ENCODE measurements around the gene RNF17.

Gene RNF17

DNA sequence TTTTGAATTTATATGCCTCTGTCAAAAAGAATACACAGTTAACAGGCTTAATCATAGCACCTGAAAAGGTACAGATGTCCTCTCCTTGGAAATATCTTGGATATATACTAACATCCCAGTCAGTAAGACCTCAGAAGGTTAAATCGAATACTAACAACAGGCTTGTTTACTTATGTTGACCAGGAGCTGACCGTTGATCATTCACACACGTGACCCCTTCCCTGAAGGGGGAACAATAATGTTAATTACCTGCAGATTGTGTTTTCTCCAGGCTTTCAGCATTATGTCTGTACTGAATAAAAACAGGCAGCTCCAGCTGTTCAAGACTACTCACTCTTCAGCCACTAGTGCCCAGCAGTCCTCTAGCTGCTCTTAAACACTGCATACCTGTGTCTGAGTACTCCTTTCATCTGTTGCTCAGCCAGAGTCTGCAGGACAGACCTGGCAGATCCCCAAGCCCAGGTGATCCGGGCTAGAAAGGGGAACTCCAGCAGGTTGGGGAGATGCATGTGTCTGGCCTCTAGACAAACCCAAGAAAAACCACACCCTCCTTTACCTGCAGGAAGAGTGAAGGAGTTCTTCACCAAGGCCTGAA lies 163.9 kb downstream of the RNF17 start:
- TF ChIP-seq, protein P1, sequence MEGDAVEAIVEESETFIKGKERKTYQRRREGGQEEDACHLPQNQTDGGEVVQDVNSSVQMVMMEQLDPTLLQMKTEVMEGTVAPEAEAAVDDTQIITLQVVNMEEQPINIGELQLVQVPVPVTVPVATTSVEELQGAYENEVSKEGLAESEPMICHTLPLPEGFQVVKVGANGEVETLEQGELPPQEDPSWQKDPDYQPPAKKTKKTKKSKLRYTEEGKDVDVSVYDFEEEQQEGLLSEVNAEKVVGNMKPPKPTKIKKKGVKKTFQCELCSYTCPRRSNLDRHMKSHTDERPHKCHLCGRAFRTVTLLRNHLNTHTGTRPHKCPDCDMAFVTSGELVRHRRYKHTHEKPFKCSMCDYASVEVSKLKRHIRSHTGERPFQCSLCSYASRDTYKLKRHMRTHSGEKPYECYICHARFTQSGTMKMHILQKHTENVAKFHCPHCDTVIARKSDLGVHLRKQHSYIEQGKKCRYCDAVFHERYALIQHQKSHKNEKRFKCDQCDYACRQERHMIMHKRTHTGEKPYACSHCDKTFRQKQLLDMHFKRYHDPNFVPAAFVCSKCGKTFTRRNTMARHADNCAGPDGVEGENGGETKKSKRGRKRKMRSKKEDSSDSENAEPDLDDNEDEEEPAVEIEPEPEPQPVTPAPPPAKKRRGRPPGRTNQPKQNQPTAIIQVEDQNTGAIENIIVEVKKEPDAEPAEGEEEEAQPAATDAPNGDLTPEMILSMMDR (IDR thresholded peaks at IDR 0.05; ENCODE audit: borderline replicate concordance, insufficient read depth, low read depth, low read length), result no peak
- H3K4me3 ChIP-seq (ENCODE audit: low read depth, low read length), result no peak overlapping the region

DNA sequence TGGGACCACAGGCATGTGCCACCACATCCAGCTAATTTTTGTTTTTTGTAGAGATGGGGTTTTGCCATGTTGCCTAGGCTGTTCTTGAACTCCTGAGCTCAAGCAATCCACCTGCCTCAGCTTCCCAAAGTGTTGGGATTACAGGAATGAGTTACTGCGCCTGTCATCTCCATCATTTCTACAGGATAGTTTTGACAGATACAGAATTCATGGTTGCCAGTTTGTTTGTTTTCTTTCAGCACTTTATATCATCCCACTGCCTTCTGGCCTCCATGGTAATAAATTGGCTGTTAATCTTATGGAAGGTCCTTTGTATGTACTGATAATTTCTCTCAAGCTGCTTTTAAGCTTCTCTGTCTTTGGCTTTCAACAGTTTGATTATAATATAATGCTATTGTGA lies 165.2 kb downstream of the RNF17 start:
- TF ChIP-seq, protein P1 (IDR thresholded peaks at IDR 0.05; ENCODE audit: borderline replicate concordance, insufficient read depth, low read depth, low read length), result no peak
- H3K4me3 ChIP-seq (ENCODE audit: low read depth, low read length), result no peak overlapping the region
